Measurements from ENCODE around the gene NSUN3. TPM values are rescaled to one million over a fixed set of nuclear protein-coding genes. Genes with fewer than 3 reads are reported as not detected.

The NSUN3 gene
- total RNA-seq, 2 experiments from 2014 or later, result 10.4 to 13.5 TPM

GRCh38 chr3:94061297-94061696, 1.6 kb upstream of the NSUN3 start:
- POLR2A ChIA-PET, result interaction anchor here (1.6 to 2.4 kb wide), 3 partner anchors 8 to 51 kb away, joined by 4 to 7 read pairs (median 5); partner anchors contain the start of gene STX19
- Histone ChIP-seq H3K9me2 (ENCODE audit: insufficient read depth, low read length) (no peaks in the 10 kb centered on the region), H3K36me3 (ENCODE audit: insufficient read depth, low read length) (peaks cover 22% of the 10 kb centered on the region), H3K4me1 (ENCODE audit: insufficient read depth, low read length, poor library complexity, severe bottlenecking) (peaks cover 26% of the 10 kb centered on the region), H3K27ac (ENCODE audit: low read depth, low read length, poor library complexity, severe bottlenecking) (no peak overlapping the region), H3K79me2 (ENCODE audit: insufficient read depth, low read depth, low read length) (peaks cover 40% of the 10 kb centered on the region), H3K9me3 (ENCODE audit: low read length) (peaks cover 4% of the 10 kb centered on the region; the same call in 1 of the 2 replicates), H3K4me2 (ENCODE audit: low read length) (no peak overlapping the region), H3K4me3 (ENCODE audit: low read depth, low read length, poor library complexity, severe bottlenecking) (no peak overlapping the region), H4K20me1 (ENCODE audit: insufficient read depth, low read length) (no peaks in the 10 kb centered on the region), H2AFZ (ENCODE audit: low read length) (no peak overlapping the region)
- no peak for DNase-seq (ENCODE audit: low spot score)
- intact Hi-C loops (cut with micrococcal nuclease; ENCODE audit: unreplicated experiment), result no loop called here
- CTCF ChIA-PET (ENCODE audit: unreplicated experiment), result no interaction called here
- BruUV-seq (replicated peaks), result no TSS peak
- TF ChIP-seq CTCF (conservative IDR thresholded peaks at IDR 0.05; ENCODE audit: low read length), result no peak
- no peak for TF ChIP-seq EZH2phosphoT487 (IDR thresholded peaks at IDR 0.05; ENCODE audit: borderline replicate concordance, low read depth, low read length)

- ChIA-PET POLR2A (interaction anchor here (0.6 to 3.1 kb wide), 13 partner anchors 7 to 83 kb away, joined by 3 to 23 read pairs (median 5); partner anchors contain the start of gene ARL13B), CTCF (ENCODE audit: unreplicated experiment) (interaction anchor here (0.6 kb wide), 1 partner anchor 20 kb away, joined by 4 read pairs; no protein-coding TSS in a partner anchor)
- no peaks in the 10 kb centered on the region for H4K20me1 ChIP-seq (ENCODE audit: insufficient read depth, low read length)
- peak overlapping the region; percentile 94 for H3K27ac ChIP-seq (ENCODE audit: low read depth, low read length, poor library complexity, severe bottlenecking)
- peak overlapping the region; percentile 91 for H3K4me3 ChIP-seq (ENCODE audit: low read depth, low read length, poor library complexity, severe bottlenecking)
- TF ChIP-seq EZH2phosphoT487 (IDR thresholded peaks at IDR 0.05; ENCODE audit: borderline replicate concordance, low read depth, low read length) (no peak), CTCF (conservative IDR thresholded peaks at IDR 0.05; ENCODE audit: low read length) (no peak)
- BruUV-seq (replicated peaks), result no TSS peak
- no peaks in the 10 kb centered on the region for H3K9me2 ChIP-seq (ENCODE audit: insufficient read depth, low read length)
- H3K4me2 ChIP-seq (ENCODE audit: low read length), result peak overlapping the region; percentile 77
- peaks cover 27% of the 10 kb centered on the region for H3K4me1 ChIP-seq (ENCODE audit: insufficient read depth, low read length, poor library complexity, severe bottlenecking)
- H3K36me3 ChIP-seq (ENCODE audit: insufficient read depth, low read length), result peaks cover 44% of the 10 kb centered on the region
- peak; percentile 30 for DNase-seq (ENCODE audit: low spot score)
- H2AFZ ChIP-seq (ENCODE audit: low read length), result peak overlapping the region; percentile 78
- H3K79me2 ChIP-seq (ENCODE audit: insufficient read depth, low read depth, low read length), result peaks cover 40% of the 10 kb centered on the region
- peaks cover 21% of the 10 kb centered on the region for H3K9me3 ChIP-seq (ENCODE audit: low read length)
- intact Hi-C loops (cut with micrococcal nuclease; ENCODE audit: unreplicated experiment), result loop anchor here (2.0 kb wide), 1 partner anchor 83 kb away; the partner anchor contains the start of gene ARL13B
Observed at GRCh38 chr3:94063496-94064119, 747 bp downstream of the NSUN3 start.
